K562 (cell line): ENCODE results near the gene SERAC1.

Experiments
- ARID1B ChIP-seq: fragments of 450-650 bp; IDR thresholded peaks from 2 replicates; pipeline ENCODE4 v1.6.1; 2016; ENCODE audit warnings: antibody characterized with exemption, mild to moderate bottlenecking, inconsistent platforms
- ARID3B ChIP-seq: fragments of 250-450 bp; sonication (Bioruptor Pico); IDR thresholded peaks from 2 replicates; pipeline ENCODE4 v1.4.0; 2020; ENCODE audit warnings: borderline replicate concordance
- BDP1 ChIP-seq: IDR thresholded peaks from 3 replicates; pipeline ENCODE4 v1.6.1; 2011; ENCODE audit not compliant: insufficient read length, insufficient read depth
- E2F4 ChIP-seq: sonication (generic); formaldehyde crosslinking; IDR thresholded peaks from 2 replicates; pipeline ENCODE4 v1.8.0; 2022; ENCODE audit warnings: mild to moderate bottlenecking, low read depth, missing genetic modification reagents
- E2F6 ChIP-seq, 2 experiments: IDR thresholded peaks; 2 replicates each; pipeline ENCODE4 v1.6.1; 2011; ENCODE audit warnings: borderline replicate concordance in 1 of 2, control low read depth in 1 of 2, low read depth in 1 of 2, low read length in 1 of 2, mild to moderate bottlenecking in 1 of 2, mixed read lengths in 1 of 2, moderate library complexity in 1 of 2; ENCODE audit not compliant: insufficient read depth in 1 of 2, insufficient read length in 1 of 2, poor library complexity in 1 of 2, severe bottlenecking in 1 of 2; ENCODE audit errors: extremely low read depth in 1 of 2
- ZBED1 ChIP-seq: IDR thresholded peaks from 2 replicates; pipeline ENCODE4 v1.6.1; 2014

- TF ChIP-seq BDP1 = no peak
- TF ChIP-seq ZBED1 = no peak
- TF ChIP-seq ARID3B = no peak
- no peak for TF ChIP-seq E2F4 (CRISPR knock-in tag)
- TF ChIP-seq E2F6 (IDR thresholded peaks at IDR 0.05; ENCODE audit: borderline replicate concordance in 1 of 2, extremely low read depth in 1 of 2, insufficient read depth in 1 of 2, insufficient read length in 1 of 2, low read depth in 1 of 2, low read length in 1 of 2, poor library complexity in 1 of 2, severe bottlenecking in 1 of 2) = no peak
- no peak for TF ChIP-seq ARID1B
Measured at GRCh38 chr6:158095671-158096070, 72.4 kb downstream of the SERAC1 start.
